AG10803 (cell line): ENCODE measurements around the gene TNRC18.

ENCODE experiments used
- DNase-seq: peaks from one replicate; pipeline ENCODE4 v3.0.0; 2010; ENCODE audit warnings: low read depth
- H3K4me3 ChIP-seq: 2 replicates; pipeline ENCODE4 v1.5.1; 2011; ENCODE audit warnings: mild to moderate bottlenecking, low read length, control low read depth
- TF ChIP-seq, protein P1 (sequence below): conservative IDR thresholded peaks from 2 replicates; pipeline ENCODE4 v1.5.1; 2011; ENCODE audit warnings: mild to moderate bottlenecking, low read length, control low read depth, inconsistent platforms

Gene TNRC18

DNA sequence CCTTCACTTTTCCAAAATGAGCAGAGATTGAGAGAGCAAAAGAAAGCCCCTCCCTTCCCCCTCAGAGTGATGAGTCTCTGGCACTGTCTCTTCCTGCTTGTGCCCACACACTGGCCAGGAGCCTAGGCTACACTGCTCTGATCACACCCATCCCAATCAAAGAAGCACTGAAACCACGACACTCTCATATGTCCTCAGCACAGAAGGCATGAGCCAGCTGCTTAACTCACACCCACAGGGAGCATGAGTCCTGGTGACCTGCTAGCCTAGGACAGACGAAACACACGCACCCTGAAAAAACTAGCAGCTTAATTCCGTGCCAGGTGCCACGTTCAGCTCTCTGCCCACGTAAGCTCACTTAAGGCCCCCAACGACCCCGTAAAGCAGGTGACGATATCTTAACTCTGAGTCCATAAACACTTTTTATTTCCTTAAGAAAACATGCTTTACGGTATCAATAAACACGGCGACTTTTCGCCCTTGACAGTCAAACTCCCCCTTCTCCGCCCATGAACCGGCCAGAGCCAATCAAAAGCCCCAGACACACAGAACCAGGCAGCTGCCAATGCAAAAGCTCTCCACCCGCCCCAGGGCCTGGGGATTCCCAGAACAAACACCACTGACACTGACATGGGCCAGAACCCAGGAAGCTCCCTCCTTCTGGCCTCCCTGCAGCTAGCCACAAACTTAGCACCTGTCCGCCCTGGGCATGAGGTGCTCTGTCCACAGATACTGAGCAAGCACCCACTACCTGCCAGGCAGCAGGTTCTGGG is 69.0 kb downstream of the TNRC18 start:
- DNase-seq = peak; percentile 64
- TF ChIP-seq, protein P1, sequence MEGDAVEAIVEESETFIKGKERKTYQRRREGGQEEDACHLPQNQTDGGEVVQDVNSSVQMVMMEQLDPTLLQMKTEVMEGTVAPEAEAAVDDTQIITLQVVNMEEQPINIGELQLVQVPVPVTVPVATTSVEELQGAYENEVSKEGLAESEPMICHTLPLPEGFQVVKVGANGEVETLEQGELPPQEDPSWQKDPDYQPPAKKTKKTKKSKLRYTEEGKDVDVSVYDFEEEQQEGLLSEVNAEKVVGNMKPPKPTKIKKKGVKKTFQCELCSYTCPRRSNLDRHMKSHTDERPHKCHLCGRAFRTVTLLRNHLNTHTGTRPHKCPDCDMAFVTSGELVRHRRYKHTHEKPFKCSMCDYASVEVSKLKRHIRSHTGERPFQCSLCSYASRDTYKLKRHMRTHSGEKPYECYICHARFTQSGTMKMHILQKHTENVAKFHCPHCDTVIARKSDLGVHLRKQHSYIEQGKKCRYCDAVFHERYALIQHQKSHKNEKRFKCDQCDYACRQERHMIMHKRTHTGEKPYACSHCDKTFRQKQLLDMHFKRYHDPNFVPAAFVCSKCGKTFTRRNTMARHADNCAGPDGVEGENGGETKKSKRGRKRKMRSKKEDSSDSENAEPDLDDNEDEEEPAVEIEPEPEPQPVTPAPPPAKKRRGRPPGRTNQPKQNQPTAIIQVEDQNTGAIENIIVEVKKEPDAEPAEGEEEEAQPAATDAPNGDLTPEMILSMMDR = no peak
- H3K4me3 ChIP-seq = no peak overlapping the region

DNA sequence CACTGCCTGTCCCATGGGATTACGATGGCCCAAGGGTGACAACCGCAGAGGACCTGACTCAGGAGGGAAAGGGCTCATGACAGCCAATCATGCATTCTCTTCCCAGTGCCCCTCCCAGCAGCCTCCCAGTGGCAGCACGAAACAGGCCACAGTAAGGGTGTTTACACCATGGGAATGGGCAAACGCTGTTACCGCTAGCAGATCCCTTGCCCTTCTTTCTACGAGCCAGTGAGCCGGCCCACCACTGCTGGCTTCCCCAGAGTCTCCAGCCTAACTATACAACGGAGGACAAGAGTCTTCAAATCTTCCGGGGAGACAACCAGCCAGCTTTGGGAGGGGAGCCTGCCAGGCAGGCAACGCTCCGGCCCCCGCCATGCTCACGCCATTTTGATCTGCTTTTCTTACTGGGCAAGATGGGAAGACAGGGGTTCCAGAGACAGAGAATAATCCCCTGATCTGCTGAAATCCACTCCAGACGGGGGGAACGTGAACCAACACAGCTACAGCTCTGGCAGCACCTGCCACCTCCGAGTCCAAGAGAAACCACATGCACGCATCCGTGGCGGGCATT is 71.1 kb downstream of the TNRC18 start:
- H3K4me3 ChIP-seq = no peak overlapping the region
- TF ChIP-seq, protein P1 = no peak
- no peak for DNase-seq

DNA sequence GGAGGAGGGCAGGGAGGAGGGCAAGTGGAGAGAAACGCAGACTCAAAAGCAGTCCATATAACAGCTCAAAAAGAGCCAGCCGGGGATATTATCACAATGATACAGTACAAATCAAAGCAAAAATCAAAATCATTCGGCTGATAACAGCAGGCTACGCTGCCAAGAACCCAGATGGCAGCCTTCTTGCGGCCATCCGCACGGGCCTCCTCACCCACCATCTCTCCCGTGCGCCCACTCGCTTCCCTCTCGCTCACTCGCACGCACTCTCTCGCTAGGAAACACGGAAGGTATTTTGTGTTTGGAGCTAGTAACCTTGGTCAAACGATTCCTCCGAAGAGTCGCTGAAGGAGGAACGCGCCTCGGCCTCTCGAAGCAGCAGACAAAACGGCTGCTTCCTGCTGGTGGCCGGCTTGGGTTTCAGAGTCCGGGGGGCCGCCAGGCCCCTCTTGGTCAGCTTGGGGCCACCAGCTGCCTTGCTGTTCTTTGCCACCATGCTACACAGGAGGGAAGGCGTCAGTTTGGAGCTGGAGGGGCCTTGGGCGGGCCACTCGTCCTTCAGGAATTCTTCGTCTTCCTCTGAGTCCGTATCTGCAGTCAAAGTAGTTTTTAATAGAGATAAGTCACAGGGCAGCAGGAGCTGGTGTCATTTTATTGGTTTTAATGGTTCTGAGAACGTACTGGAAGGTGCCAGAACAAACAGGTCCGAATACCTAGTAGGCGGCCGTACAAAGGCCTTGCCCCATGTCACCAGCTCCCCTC is 71.9 kb downstream of the TNRC18 start:
- TF ChIP-seq, protein P1 = no peak
- H3K4me3 ChIP-seq = no peak overlapping the region
- DNase-seq = no peak

DNA sequence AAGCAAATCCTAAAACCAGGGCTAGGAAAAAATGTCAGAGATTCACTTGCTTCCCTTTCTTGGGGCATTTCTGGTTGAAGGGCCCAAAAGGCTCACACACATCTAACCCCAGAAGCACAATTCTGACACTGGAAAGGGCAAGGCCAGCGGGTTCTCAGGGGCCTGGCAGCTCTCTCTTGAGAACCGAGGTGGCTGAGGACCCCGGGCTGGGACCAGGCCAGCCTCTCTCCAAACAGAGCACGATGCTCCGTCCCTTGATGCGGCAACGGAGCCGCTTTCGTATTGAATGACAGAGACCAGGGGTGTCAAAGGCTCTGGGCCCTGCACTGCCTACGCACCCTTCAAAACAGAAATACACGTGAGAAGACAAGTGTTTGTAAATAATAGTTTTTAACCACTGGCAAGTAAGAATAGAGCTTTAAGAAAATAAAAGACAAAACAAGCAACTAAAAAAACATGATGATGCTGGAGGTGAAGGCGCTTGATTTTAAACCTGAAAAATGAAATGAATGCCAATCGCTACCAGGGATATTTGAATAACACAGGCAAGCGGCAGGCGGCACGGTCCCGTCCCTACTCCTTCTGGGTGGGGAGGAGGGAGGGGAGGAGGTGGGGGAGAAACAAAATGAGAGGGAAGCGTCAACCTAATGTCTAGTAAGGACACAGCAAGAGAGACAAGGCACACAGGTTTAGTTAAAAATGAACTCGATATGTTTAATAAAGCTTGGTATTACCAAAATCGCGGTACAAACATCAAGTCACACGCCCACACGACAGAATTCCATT is 72.8 kb downstream of the TNRC18 start:
- TF ChIP-seq, protein P1 = no peak
- no peak overlapping the region for H3K4me3 ChIP-seq
- DNase-seq = no peak

DNA sequence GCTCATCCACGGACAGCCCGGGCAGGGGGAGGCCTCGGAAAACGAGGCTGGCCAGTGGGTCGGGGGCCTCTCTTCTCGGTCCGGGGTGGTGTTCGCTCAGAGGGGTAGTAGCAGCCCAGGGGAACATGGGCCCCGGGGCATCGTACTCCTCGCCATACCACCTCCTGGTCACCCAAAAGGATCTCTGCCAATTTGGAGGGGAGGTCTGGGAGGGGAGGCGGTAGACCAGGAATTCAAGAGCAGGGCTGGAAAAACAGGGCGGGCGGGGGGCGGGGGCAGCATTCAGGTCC is 73.5 kb downstream of the TNRC18 start:
- TF ChIP-seq, protein P1 = no peak
- no peak for DNase-seq
- H3K4me3 ChIP-seq = no peak overlapping the region

DNA sequence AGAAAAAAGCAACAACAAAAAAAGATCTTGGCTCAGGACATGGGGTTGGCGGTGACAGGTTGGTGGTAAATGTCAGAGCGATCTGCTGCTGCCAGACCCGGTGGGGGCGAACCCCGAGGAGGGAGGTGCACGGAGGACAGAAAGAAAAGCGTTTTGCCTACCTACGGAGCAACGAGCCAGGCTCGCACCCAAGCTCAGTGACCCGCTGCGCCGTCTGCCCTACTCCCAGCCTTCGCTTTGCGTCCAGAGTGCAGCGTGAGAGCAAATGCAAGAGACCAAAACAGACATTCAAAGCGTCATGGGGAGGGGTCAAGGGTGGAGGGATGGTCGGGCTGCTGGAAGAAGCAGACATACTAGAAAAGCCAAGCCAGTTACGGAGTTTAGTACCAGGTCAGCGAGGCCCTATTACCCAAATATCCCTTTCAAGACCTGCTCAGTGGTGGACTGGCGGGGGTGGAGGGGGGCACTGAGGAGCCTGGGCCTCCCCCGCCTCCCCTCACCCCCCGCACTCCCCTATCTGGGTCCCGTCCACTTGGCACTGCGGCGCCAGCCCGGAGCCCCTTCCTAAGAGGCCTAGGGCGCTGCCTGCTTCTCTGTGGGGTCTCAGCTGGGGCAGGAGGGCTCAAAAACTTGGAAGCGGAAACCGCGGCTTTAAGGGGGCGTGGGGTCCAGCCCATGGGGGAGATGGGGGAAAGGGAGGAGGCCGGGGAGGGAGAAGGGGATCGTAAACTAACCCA is 74.0 kb downstream of the TNRC18 start:
- H3K4me3 ChIP-seq = no peak overlapping the region
- DNase-seq = no peak
- TF ChIP-seq, protein P1 = no peak
